SHP77 (cell line): ENCODE measurements around the gene SORCS3.

ENCODE experiments used
- DNase-seq, 2 experiments: peaks; one replicate each; lab custom pipeline; 2025; lab: John Stamatoyannopoulos, UW

The SORCS3 gene

GRCh38 chr10:104922810-104923209 is 281.7 kb downstream of the SORCS3 start:
- DNase-seq = no peak

- no peak for DNase-seq
Observed at GRCh38 chr10:104923501-104923900, 282.4 kb downstream of the SORCS3 start.

GRCh38 chr10:104924101-104924795 is 283.2 kb downstream of the SORCS3 start:
- no peak for DNase-seq

GRCh38 chr10:104925232-104925851 is 284.3 kb downstream of the SORCS3 start:
- peak; percentile 8 to 28 for DNase-seq

- DNase-seq = no peak
Observed at GRCh38 chr10:104928734-104929133, 287.6 kb downstream of the SORCS3 start.

- DNase-seq = no peak
Observed at GRCh38 chr10:104931612-104932134, 290.6 kb downstream of the SORCS3 start.

GRCh38 chr10:104935656-104936055 is 294.6 kb downstream of the SORCS3 start:
- no peak for DNase-seq

GRCh38 chr10:104937567-104937966 is 296.5 kb downstream of the SORCS3 start:
- peak in 1 of 2 experiments; percentile 23 for DNase-seq

GRCh38 chr10:104938031-104938430 is 296.9 kb downstream of the SORCS3 start:
- no peak for DNase-seq

- no peak for DNase-seq
Observed at GRCh38 chr10:104941662-104942061, 300.6 kb downstream of the SORCS3 start.

- no peak for DNase-seq
Observed at GRCh38 chr10:104947314-104947713, 306.2 kb downstream of the SORCS3 start.

GRCh38 chr10:104957178-104957841 is 316.2 kb downstream of the SORCS3 start:
- DNase-seq = no peak

- DNase-seq = no peak
Observed at GRCh38 chr10:104966563-104967297, 325.6 kb downstream of the SORCS3 start.

GRCh38 chr10:104980368-104980767 is 339.3 kb downstream of the SORCS3 start:
- no peak for DNase-seq

GRCh38 chr10:104981995-104982394 is 340.9 kb downstream of the SORCS3 start:
- no peak for DNase-seq

- DNase-seq = no peak
Observed at GRCh38 chr10:104988686-104989085, 347.6 kb downstream of the SORCS3 start.

- DNase-seq = no peak
Observed at GRCh38 chr10:104989880-104990279, 348.8 kb downstream of the SORCS3 start.

- DNase-seq = no peak
Observed at GRCh38 chr10:104993085-104993484, 352.0 kb downstream of the SORCS3 start.

- no peak for DNase-seq
Observed at GRCh38 chr10:105001269-105001668, 360.2 kb downstream of the SORCS3 start.

- DNase-seq = no peak
Observed at GRCh38 chr10:105010411-105011121, 369.5 kb downstream of the SORCS3 start.

GRCh38 chr10:105017116-105017515 is 376.0 kb downstream of the SORCS3 start:
- DNase-seq = no peak

- DNase-seq = no peak
Observed at GRCh38 chr10:105017691-105018090, 376.6 kb downstream of the SORCS3 start.
